ENCODE data around the gene ANP32E. TPM values are rescaled to one million over a fixed set of nuclear protein-coding genes. Genes with fewer than 3 reads are reported as not detected.
A peak's percentile ranks its signal among the peaks of the same experiment; 100 is the strongest.
"Not testable (repeated sequence)": the region's sequence is repeated elsewhere in the genome, so short reads cannot be mapped to it uniquely, and the experiment has no call there.

Gene ANP32E
- total RNA-seq, 2 experiments from 2014 or later: 130 to 173 TPM

DNA sequence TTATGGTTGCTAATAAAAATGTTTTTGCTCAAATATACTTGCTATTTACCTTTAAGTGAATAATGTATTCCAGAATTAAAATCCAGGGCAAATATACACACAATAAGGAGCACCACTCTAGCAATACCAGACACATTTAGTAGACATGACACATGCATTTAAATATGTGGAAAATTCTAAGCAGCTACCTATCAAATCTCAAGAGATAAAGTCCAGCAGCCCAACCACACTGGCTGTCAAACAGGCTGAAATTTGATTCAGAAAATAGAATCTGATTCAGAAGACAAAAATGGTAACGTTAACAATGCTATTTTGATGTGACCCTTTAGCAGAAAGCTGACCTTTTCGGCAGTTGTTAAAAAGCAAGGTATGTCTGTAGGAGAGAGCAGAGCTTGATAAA, 43.9 kb downstream of the ANP32E start:
- Mint-ChIP-seq H3K36me3 (no peaks in the 10 kb centered on the region), H3K4me3 (no peak overlapping the region), H3K27ac (no peak overlapping the region), H3K27me3 (peaks cover 10% of the 10 kb centered on the region), H3K9me3 (ENCODE audit: low read depth) (no peaks in the 10 kb centered on the region), H3K4me1 (peaks cover 9% of the 10 kb centered on the region)
- DNase-seq (no peak), ATAC-seq (no peak)
- CTCF ChIA-PET: no interaction called here

- peak; percentile 49 for ATAC-seq
- Mint-ChIP-seq H3K36me3 (no peaks in the 10 kb centered on the region), H3K27me3 (peaks cover 4% of the 10 kb centered on the region), H3K27ac (no peak overlapping the region), H3K4me1 (peaks cover 14% of the 10 kb centered on the region), H3K9me3 (ENCODE audit: low read depth) (no peaks in the 10 kb centered on the region), H3K4me3 (no peak overlapping the region)
- DNase-seq: no peak
- CTCF ChIA-PET: interaction anchor here (0.7 to 3.2 kb wide), 48 partner anchors 11 to 912 kb away, joined by 3 to 80 read pairs (median 5); partner anchors contain the start of genes PLEKHO1 and RPRD2
Observed at GRCh38 chr1:150187560-150187931, 48.4 kb downstream of the ANP32E start.

GRCh38 chr1:150186789-150187559, 48.9 kb downstream of the ANP32E start:
- Mint-ChIP-seq H3K4me3 (peak overlapping the region; percentile 31), H3K27me3 (peaks cover 4% of the 10 kb centered on the region), H3K36me3 (no peaks in the 10 kb centered on the region), H3K9me3 (ENCODE audit: low read depth) (no peaks in the 10 kb centered on the region), H3K4me1 (peaks cover 14% of the 10 kb centered on the region), H3K27ac (peak overlapping the region; percentile 33)
- DNase-seq: no peak
- ATAC-seq: peak; percentile 67
- CTCF ChIA-PET: interaction anchor here (0.6 to 3.2 kb wide), 62 partner anchors 8 to 913 kb away, joined by 3 to 80 read pairs (median 4); partner anchors contain the start of genes OTUD7B, PLEKHO1 and RPRD2

DNA sequence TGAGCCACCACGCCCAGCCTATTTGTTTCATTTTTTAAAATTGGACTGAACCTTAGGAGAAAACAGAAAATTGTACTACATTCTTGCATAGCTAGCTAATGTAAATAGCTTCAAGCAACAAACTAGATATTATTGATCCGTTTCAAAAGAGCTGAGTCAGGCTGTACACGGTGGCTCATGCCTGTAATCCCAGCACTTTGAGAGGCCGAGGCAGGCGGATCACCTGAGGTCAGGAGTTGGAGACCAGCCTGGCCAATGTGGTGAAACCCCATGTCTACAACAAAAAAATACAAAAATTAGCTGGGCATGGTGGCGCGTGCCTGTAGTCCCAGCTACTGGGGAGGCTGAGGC, 49.5 kb downstream of the ANP32E start:
- not testable (repeated sequence) for H3K27ac Mint-ChIP-seq

DNA sequence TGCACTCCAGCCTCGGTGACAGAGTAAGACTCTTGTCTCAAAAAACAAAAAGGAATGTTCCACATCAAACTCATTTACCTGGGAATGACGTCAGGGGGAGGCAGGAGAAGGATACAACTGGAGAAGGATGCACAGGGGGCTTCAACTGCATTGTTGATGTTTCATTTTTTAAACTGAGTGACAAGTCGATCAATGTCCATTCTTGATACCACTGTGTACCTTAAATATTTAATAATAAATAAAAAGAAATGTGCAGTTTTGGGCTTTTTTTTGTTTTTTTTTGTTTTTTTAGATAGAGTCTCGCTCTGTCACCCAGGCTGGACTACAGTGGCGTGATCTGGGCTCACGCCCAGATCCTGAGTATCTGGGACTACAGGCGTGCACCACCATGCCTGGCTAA, 50.4 kb downstream of the ANP32E start:
- DNase-seq (no peak), ATAC-seq (no peak)
- Mint-ChIP-seq H3K4me1 (peaks cover 20% of the 10 kb centered on the region), H3K9me3 (ENCODE audit: low read depth) (no peaks in the 10 kb centered on the region), H3K4me3 (no peak overlapping the region), H3K36me3 (no peaks in the 10 kb centered on the region), H3K27me3 (peaks cover 4% of the 10 kb centered on the region), H3K27ac (no peak overlapping the region)
- CTCF ChIA-PET: interaction anchor here (1.1 to 3.2 kb wide), 4 partner anchors 17 to 187 kb away, joined by 3 to 80 read pairs (median 11); no protein-coding TSS in a partner anchor

More for the DNA sequence above, 49.5 kb downstream of the ANP32E start:
- ATAC-seq; H3K9me3 Mint-ChIP-seq (ENCODE audit: low read depth); H3K4me3 Mint-ChIP-seq; DNase-seq; H3K36me3 Mint-ChIP-seq; H3K27me3 Mint-ChIP-seq: not testable (repeated sequence)
- H3K4me1 Mint-ChIP-seq: peaks cover 20% of the 10 kb centered on the region
- CTCF ChIA-PET: interaction anchor here (0.7 to 3.2 kb wide), 41 partner anchors 8 to 295 kb away, joined by 3 to 80 read pairs (median 5); partner anchors contain the start of genes OTUD7B and PLEKHO1

- no peak for DNase-seq
- no peak for ATAC-seq
- Mint-ChIP-seq H3K27me3 (peaks cover 4% of the 10 kb centered on the region), H3K36me3 (no peaks in the 10 kb centered on the region), H3K27ac (no peak overlapping the region), H3K9me3 (ENCODE audit: low read depth) (no peaks in the 10 kb centered on the region), H3K4me3 (no peak overlapping the region), H3K4me1 (peaks cover 20% of the 10 kb centered on the region)
- CTCF ChIA-PET: interaction anchor here (1.2 to 1.6 kb wide), 2 partner anchors 17 to 111 kb away, joined by 3 to 5 read pairs; no protein-coding TSS in a partner anchor
Observed at GRCh38 chr1:150183061-150183460, 52.9 kb downstream of the ANP32E start.

DNA sequence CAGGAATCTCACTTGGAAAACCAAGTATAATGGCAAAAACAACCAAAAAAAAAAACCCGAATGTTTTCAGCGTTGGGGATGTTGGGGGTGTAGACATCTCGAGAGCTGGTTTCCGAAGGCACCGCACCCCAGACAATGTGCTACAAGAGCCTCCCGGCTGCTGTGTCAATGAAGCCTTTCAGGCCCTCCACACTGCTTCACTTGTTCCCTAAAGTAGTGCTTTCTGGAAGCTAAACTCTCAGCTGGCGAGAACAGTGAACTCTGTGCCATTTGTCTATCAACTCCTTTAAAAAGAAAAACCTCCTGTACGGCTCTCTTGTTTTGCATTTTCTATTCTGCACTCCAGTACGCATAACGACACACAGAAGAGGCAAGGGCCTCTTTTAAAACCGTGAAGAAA, 53.7 kb downstream of the ANP32E start:
- no peak overlapping the region for H3K27ac Mint-ChIP-seq
- CTCF ChIA-PET: interaction anchor here (1.9 to 2.0 kb wide), 2 partner anchors 23 to 108 kb away, joined by 5 to 8 read pairs; no protein-coding TSS in a partner anchor
- no peaks in the 10 kb centered on the region for H3K27me3 Mint-ChIP-seq
- H3K36me3 Mint-ChIP-seq: no peaks in the 10 kb centered on the region
- ATAC-seq (no peak), DNase-seq (no peak)
- peaks cover 13% of the 10 kb centered on the region for H3K4me1 Mint-ChIP-seq
- no peak overlapping the region for H3K4me3 Mint-ChIP-seq
- H3K9me3 Mint-ChIP-seq (ENCODE audit: low read depth): no peaks in the 10 kb centered on the region

DNA sequence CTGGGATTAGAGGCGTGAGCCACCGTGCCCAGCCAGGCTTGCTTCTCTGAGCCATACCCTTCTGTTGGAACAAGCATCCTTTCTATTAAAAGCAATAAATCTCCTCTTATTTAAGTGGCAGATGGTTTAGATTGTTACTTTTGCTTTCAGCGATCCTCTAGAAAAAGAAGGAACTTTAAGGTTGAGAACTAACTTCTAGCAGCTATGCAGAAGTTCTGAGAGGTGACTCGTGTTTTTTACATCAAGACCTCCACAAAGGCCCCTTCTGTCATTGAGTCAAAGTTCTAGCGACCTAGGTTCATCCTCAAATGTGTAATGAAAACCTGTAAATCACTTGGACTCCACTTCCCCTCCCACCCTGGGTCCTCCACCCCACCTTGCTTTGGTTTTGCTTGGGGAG, 55.4 kb downstream of the ANP32E start:
- no peak for DNase-seq
- ATAC-seq: no peak
- CTCF ChIA-PET: interaction anchor here (1.9 kb wide), 1 partner anchor 22 kb away, joined by 5 read pairs; no protein-coding TSS in a partner anchor
- Mint-ChIP-seq H3K27ac (no peak overlapping the region), H3K9me3 (ENCODE audit: low read depth) (no peaks in the 10 kb centered on the region), H3K27me3 (no peaks in the 10 kb centered on the region), H3K4me1 (peaks cover 6% of the 10 kb centered on the region), H3K36me3 (no peaks in the 10 kb centered on the region), H3K4me3 (no peak overlapping the region)

DNA sequence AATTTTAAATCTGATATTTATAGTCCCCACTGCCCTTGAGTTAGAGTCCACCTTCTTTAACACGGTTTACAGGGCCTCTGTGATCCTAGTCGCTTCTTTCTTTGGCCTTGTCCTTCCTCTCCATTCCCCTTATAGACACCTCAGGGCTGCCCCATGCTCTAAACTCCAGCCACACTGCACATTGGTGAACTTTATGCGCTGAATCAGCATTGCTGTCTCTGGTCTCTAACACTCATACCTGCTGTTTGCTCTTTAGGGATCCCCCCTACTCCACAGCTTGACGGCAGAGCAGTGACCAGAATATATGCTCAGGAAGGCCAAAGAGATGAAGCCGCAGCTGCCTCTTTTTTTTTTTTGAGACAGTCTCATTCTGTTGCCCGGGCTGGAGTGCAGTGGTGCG, 56.0 kb downstream of the ANP32E start:
- H3K9me3 Mint-ChIP-seq (ENCODE audit: low read depth): no peaks in the 10 kb centered on the region
- DNase-seq (no peak), ATAC-seq (no peak)
- no peaks in the 10 kb centered on the region for H3K36me3 Mint-ChIP-seq
- H3K27me3 Mint-ChIP-seq: no peaks in the 10 kb centered on the region
- peaks cover 6% of the 10 kb centered on the region for H3K4me1 Mint-ChIP-seq
- H3K27ac Mint-ChIP-seq: no peak overlapping the region
- no peak overlapping the region for H3K4me3 Mint-ChIP-seq
- CTCF ChIA-PET: interaction anchor here (1.3 kb wide), 1 partner anchor 218 kb away, joined by 4 read pairs; no protein-coding TSS in a partner anchor

GRCh38 chr1:150178548-150178947, 57.4 kb downstream of the ANP32E start:
- Mint-ChIP-seq H3K27ac (no peak overlapping the region), H3K36me3 (no peaks in the 10 kb centered on the region), H3K4me1 (peaks cover 6% of the 10 kb centered on the region), H3K4me3 (no peak overlapping the region), H3K9me3 (ENCODE audit: low read depth) (no peaks in the 10 kb centered on the region), H3K27me3 (no peaks in the 10 kb centered on the region)
- no peak for ATAC-seq
- CTCF ChIA-PET: interaction anchor here (0.9 to 2.8 kb wide), 5 partner anchors 8 to 216 kb away, joined by 3 to 8 read pairs (median 4); no protein-coding TSS in a partner anchor
- DNase-seq: no peak

DNA sequence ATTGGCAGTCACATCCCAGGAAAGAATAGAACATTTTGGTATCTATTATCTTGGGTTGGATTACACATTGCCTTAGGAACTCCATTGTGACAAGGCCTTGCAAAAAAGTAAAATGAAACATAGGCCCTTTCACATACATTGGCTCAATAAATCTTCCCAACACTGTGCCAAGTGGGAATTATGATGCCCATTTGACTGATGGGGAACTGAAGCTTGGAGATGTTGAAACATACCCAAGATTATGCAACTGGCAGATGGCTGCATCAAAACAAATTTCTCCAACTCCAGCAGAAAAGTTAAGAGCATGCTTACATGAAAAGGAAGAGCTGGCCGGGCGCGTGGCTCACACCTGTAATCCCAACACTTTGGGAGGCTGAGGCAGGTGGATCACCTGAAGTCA, 59.3 kb downstream of the ANP32E start:
- ATAC-seq: no peak
- H3K36me3 Mint-ChIP-seq: no peaks in the 10 kb centered on the region
- CTCF ChIA-PET: interaction anchor here (0.6 to 5.9 kb wide), 3 partner anchors 8 to 11 kb away, joined by 4 to 20 read pairs (median 8); no protein-coding TSS in a partner anchor
- no peak for DNase-seq
- no peaks in the 10 kb centered on the region for H3K9me3 Mint-ChIP-seq (ENCODE audit: low read depth)
- H3K27ac Mint-ChIP-seq: no peak overlapping the region
- H3K4me1 Mint-ChIP-seq: peaks cover 2% of the 10 kb centered on the region
- H3K27me3 Mint-ChIP-seq: no peaks in the 10 kb centered on the region
- H3K4me3 Mint-ChIP-seq: no peak overlapping the region

DNA sequence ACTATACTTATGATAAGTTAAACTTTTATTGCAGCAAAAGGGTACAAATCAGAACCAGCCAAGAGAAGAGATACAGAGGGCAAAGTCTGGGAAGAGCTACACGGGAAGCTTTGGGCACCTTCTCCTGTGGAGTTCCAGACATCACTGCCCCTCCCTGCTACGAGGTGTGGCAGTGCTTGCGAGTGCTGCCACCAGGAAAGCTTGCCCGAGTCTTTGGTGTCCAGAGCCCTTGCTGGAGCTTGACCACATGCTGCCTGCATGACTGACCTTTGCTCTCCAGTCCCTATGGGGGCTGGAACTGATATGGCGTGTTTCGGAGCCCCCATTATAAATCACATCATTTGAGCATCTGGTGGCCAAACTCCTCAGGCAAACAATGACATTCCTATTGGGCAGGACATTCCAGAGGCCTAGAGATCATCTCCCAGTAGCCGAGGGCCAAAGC, 62.7 kb downstream of the ANP32E start:
- Mint-ChIP-seq H3K4me3 (no peak overlapping the region), H3K9me3 (ENCODE audit: low read depth) (no peaks in the 10 kb centered on the region), H3K36me3 (no peaks in the 10 kb centered on the region), H3K4me1 (peaks cover 2% of the 10 kb centered on the region), H3K27me3 (no peaks in the 10 kb centered on the region), H3K27ac (no peak overlapping the region)
- ATAC-seq: no peak
- CTCF ChIA-PET: interaction anchor here (1.1 to 26.8 kb wide), 3 partner anchors 14 to 102 kb away, joined by 3 to 424 read pairs (median 20); partner anchors contain the start of gene VPS45
- no peak for DNase-seq

- Mint-ChIP-seq H3K4me1 (peaks cover 2% of the 10 kb centered on the region), H3K9me3 (ENCODE audit: low read depth) (no peaks in the 10 kb centered on the region), H3K4me3 (no peak overlapping the region), H3K36me3 (no peaks in the 10 kb centered on the region), H3K27ac (no peak overlapping the region), H3K27me3 (no peaks in the 10 kb centered on the region)
- no peak for DNase-seq
- CTCF ChIA-PET: interaction anchor here (1.1 to 26.8 kb wide), 2 partner anchors 100 to 210 kb away, joined by 3 to 424 read pairs; partner anchors contain the start of gene VPS45
- no peak for ATAC-seq
Observed at GRCh38 chr1:150171801-150172200, 64.1 kb downstream of the ANP32E start.

Measured in activated CD8-positive, alpha-beta memory T cell treated with anti-CD3 and anti-CD28 coated beads, Interleukin-2, amount 10 ng/mL, durations not matched to agents 7 days and 5 days (primary cell).